HL-60 (cell line): ENCODE data around the gene ATP1A1.

Experiments
- DNase-seq, 2 experiments: peaks; one replicate each; pipeline ENCODE4 v3.0.0-alpha.2; 2010 to 2020; ENCODE audit warnings: low read depth in 1 of 2, low spot score in 1 of 2
- H3K27ac ChIP-seq: fragments of 250-450 bp; sonication (Bioruptor Pico); replicated peaks from 2 replicates; pipeline ENCODE4 v1.5.1; 2020; ENCODE audit warnings: mild to moderate bottlenecking, moderate library complexity
- H3K27me3 ChIP-seq: fragments of 250-450 bp; sonication (Bioruptor Pico); 2 replicates; pipeline ENCODE4 v1.5.1; 2021; ENCODE audit warnings: mild to moderate bottlenecking, moderate library complexity; ENCODE audit not compliant: insufficient read depth, poor library complexity, severe bottlenecking
- H3K4me3 ChIP-seq: replicated peaks from 2 replicates; pipeline ENCODE4 v1.5.1; 2011; ENCODE audit warnings: mild to moderate bottlenecking, control low read depth, low read length; ENCODE audit not compliant: insufficient read depth
- CTCF ChIP-seq: IDR thresholded peaks from one replicate; pipeline ENCODE4 v1.5.1; 2011; ENCODE audit warnings: low read length, control low read depth, inconsistent platforms; ENCODE audit not compliant: insufficient read depth
- GABPA ChIP-seq: IDR thresholded peaks from 2 replicates; pipeline ENCODE4 v1.6.1; 2012; ENCODE audit warnings: low read depth
- POLR2AphosphoS5 ChIP-seq: IDR thresholded peaks from 2 replicates; pipeline ENCODE4 v1.6.1; 2012; ENCODE audit warnings: low read depth
- REST ChIP-seq: IDR thresholded peaks from 2 replicates; pipeline ENCODE4 v1.6.1; 2012; ENCODE audit warnings: low read depth; ENCODE audit not compliant: insufficient replicate concordance
- SPI1 ChIP-seq: IDR thresholded peaks from 2 replicates; pipeline ENCODE4 v1.6.1; 2012; ENCODE audit warnings: low read depth, mild to moderate bottlenecking, borderline replicate concordance

Gene ATP1A1

GRCh38 chr1:116436611-116436970 lies 63.5 kb downstream of the ATP1A1 start:
- H3K27ac ChIP-seq, result no peak overlapping the region
- no peak overlapping the region for H3K4me3 ChIP-seq
- no peak for DNase-seq
- no peak for TF ChIP-seq GABPA
- TF ChIP-seq REST, result no peak
- H3K27me3 ChIP-seq, result peaks cover 5% of the 10 kb centered on the region

GRCh38 chr1:116439701-116440100 lies 66.7 kb downstream of the ATP1A1 start:
- Histone ChIP-seq H3K27ac (no peak overlapping the region), H3K27me3 (peaks cover 5% of the 10 kb centered on the region), H3K4me3 (no peak overlapping the region)
- DNase-seq, result no peak
- no peak for TF ChIP-seq SPI1
- no peak for TF ChIP-seq POLR2AphosphoS5
- no peak for TF ChIP-seq GABPA
- TF ChIP-seq CTCF, result no peak
- no peak for TF ChIP-seq REST

- no peak for DNase-seq
- Histone ChIP-seq H3K27me3 (peaks cover 7% of the 10 kb centered on the region), H3K27ac (no peak overlapping the region), H3K4me3 (no peak overlapping the region)
- no peak for TF ChIP-seq SPI1
- no peak for TF ChIP-seq POLR2AphosphoS5
- TF ChIP-seq REST, result no peak
- no peak for TF ChIP-seq GABPA
- no peak for TF ChIP-seq CTCF
Observed at GRCh38 chr1:116440731-116441130, 67.7 kb downstream of the ATP1A1 start.

DNA sequence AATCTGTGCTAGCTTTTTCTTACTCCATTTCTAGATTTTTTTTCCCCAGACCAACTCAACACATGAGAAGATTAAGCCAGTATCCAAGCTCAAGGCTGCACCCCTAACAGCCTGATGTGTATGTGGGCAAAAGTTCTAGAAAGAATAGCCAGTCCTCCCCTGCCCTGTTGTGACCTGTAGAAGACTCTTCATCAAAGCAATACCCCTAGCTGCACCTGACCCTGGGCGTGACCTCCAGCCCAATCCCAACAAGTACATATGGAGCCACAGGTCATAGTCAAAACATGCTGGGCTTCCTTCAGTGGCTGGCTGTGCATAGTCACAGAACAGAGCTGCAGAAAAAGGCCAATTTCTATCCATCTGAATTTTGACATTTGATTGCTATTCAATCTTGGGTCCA lies 72.5 kb downstream of the ATP1A1 start:
- H3K27ac ChIP-seq, result no peak overlapping the region
- peaks cover 9% of the 10 kb centered on the region for H3K27me3 ChIP-seq
- DNase-seq, result no peak
- H3K4me3 ChIP-seq, result no peak overlapping the region
- TF ChIP-seq GABPA (no peak), SPI1 (no peak)
